Lower lobe of right lung (tissue), 2 donors: ENCODE data around the gene CR1. TPM values are rescaled to one million over a fixed set of nuclear protein-coding genes. Genes with fewer than 3 reads are reported as not detected.
A peak's percentile ranks its signal among the peaks of the same experiment; 100 is the strongest.

Experiments used
- ATAC-seq, 2 donors: fragments of 200-7000 bp; cut with Tn5 transposase; one replicate each; pipeline ENCODE4 v1.9.1; 2020 to 2022; ENCODE audit warnings: mild to moderate bottlenecking in 2 of 2, moderate library complexity in 2 of 2
- DNase-seq: peaks from one replicate; pipeline ENCODE4 v3.0.0-alpha.2; 2020
- H3K27ac ChIP-seq: fragments of 200-600 bp; one replicate; pipeline ENCODE4 v1.8.0; 2022
- H3K27me3 ChIP-seq: fragments of 200-600 bp; one replicate; pipeline ENCODE4 v1.8.0; 2022; ENCODE audit warnings: low read depth
- H3K36me3 ChIP-seq: fragments of 200-600 bp; one replicate; pipeline ENCODE4 v1.8.0; 2022; ENCODE audit warnings: mild to moderate bottlenecking
- H3K4me1 ChIP-seq: fragments of 200-600 bp; one replicate; pipeline ENCODE4 v1.8.0; 2022
- H3K4me3 ChIP-seq: fragments of 200-600 bp; one replicate; pipeline ENCODE4 v1.8.0; 2022; ENCODE audit warnings: mild to moderate bottlenecking
- H3K9me3 ChIP-seq: fragments of 200-600 bp; one replicate; pipeline ENCODE4 v1.8.0; 2022
- intact Hi-C: fragments of 100-400 bp; cut with DNase I; formaldehyde crosslinking; loops from one replicate; pipeline ENCODE4 v1.11.0; 2022
- total RNA-seq: library from RNA; stranded (reverse); fragmentation: NEBNext Ultra II Directional; extraction: Animal tissue kit (Norgen Biotek cat#: 25700); gene quantifications from one replicate; pipeline ENCODE4 v1.2.1, GENCODE V29; 2021
- TF ChIP-seq, protein P1 (sequence below): fragments of 200-600 bp; IDR thresholded peaks from one replicate; pipeline ENCODE4 v1.8.0; 2022; ENCODE audit warnings: antibody characterized with exemption, mild to moderate bottlenecking
- donor health status: DM: no; HTN: yes; CAD: no; lungs with severe emphysema.

CR1 gene
- total RNA-seq, 1 donor from 2014 or later: 21.5 TPM

DNA sequence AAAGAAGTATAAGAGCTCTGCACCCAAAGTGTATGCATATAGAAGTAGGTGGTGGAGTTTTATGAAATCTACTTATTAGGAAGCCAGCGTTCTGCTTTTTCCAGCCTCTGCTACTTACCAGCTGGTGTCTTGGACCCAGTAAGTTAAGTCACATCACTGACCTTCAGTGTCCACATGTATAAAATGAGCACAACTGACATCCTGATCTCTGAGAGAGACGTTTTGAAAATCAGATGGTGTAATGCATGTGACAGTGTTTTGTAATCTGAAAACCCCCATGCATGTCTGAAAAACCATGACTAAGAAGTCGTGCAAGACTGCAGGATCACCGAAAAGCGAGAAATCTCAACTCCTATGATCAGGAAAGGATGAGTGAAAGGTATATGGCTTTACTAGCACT, 2.0 kb downstream of the CR1 start:
- peak in 1 of 2 donors; percentile 31 for ATAC-seq
- TF ChIP-seq, protein P1, sequence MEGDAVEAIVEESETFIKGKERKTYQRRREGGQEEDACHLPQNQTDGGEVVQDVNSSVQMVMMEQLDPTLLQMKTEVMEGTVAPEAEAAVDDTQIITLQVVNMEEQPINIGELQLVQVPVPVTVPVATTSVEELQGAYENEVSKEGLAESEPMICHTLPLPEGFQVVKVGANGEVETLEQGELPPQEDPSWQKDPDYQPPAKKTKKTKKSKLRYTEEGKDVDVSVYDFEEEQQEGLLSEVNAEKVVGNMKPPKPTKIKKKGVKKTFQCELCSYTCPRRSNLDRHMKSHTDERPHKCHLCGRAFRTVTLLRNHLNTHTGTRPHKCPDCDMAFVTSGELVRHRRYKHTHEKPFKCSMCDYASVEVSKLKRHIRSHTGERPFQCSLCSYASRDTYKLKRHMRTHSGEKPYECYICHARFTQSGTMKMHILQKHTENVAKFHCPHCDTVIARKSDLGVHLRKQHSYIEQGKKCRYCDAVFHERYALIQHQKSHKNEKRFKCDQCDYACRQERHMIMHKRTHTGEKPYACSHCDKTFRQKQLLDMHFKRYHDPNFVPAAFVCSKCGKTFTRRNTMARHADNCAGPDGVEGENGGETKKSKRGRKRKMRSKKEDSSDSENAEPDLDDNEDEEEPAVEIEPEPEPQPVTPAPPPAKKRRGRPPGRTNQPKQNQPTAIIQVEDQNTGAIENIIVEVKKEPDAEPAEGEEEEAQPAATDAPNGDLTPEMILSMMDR: no peak
- Histone ChIP-seq H3K4me1 (no peaks in the 10 kb centered on the region), H3K36me3 (no peaks in the 10 kb centered on the region), H3K27ac (no peak overlapping the region), H3K9me3 (no peaks in the 10 kb centered on the region), H3K4me3 (no peak overlapping the region), H3K27me3 (peaks cover 37% of the 10 kb centered on the region)
- intact Hi-C loops: no loop called here
- DNase-seq: no peak

DNA sequence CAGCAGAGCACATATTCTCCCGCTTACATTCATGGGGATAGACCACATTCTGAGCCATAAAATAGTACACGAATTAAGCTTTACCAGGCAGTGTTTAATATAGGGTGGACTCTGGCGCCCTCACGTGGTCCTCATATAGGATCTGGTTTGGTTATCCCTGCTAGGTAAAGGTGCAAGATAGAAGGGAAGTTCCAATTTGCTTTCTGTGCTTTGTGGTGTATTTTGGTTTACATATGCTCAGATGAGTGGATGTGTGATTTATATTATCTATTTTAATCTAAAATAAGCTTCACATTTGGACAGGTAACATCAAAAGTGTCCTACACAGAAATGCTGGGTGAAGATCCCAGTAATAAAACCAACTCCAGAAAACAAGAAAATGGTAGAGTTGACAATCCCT, 3.6 kb downstream of the CR1 start:
- Histone ChIP-seq H3K4me3 (no peak overlapping the region), H3K4me1 (no peaks in the 10 kb centered on the region), H3K27me3 (peaks cover 35% of the 10 kb centered on the region), H3K9me3 (no peaks in the 10 kb centered on the region), H3K36me3 (no peaks in the 10 kb centered on the region), H3K27ac (no peak overlapping the region)
- intact Hi-C loops: no loop called here
- TF ChIP-seq, protein P1: peak; percentile 66
- DNase-seq (peak; percentile 75), ATAC-seq (peak; percentile 76 to 80)

DNA sequence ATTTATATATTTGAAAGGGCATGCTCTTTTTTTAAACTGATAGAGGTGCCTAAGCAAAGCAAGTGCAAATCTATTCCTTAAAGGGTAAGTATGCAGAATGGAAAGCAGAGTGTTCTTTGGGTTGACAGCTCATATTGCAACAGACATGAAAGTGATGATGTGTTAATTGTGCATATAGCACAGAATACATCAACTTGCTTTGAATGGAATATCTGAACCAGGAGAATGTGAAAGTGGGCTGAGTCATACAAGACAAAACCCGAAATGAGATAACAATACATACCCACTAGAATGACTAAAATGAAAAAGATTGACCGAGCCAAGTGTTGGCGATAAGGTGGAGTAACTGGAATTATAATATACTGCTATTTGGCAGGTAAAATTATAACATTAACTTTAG, 4.3 kb downstream of the CR1 start:
- Histone ChIP-seq H3K9me3 (no peaks in the 10 kb centered on the region), H3K27ac (no peak overlapping the region), H3K36me3 (no peaks in the 10 kb centered on the region), H3K4me3 (no peak overlapping the region), H3K27me3 (peaks cover 35% of the 10 kb centered on the region), H3K4me1 (no peaks in the 10 kb centered on the region)
- intact Hi-C loops: no loop called here
- DNase-seq: no peak
- TF ChIP-seq, protein P1: no peak
- no peak for ATAC-seq

DNA sequence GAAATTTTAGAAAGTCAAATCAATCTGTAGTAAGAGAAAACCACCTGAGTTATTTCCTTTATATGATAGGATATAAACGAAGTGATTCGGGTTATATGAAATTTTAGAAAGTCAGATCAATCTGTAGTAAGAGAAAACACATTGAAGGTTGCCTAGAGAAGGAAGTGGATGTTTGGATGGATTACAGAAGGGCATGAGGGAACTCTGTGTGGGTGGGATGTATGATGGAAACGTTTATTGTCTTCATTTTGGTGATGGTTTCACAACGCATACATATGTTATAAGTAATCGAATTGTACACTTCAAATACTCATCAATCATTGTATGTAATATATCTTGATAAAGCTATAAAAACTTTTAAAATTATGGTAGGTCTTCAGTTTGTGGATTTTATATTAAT, 5.1 kb downstream of the CR1 start:
- no peaks in the 10 kb centered on the region for H3K9me3 ChIP-seq
- intact Hi-C loops: no loop called here
- H3K4me3 ChIP-seq: no peak overlapping the region
- H3K27me3 ChIP-seq: peaks cover 31% of the 10 kb centered on the region
- DNase-seq (no peak), ATAC-seq (no peak)
- no peak overlapping the region for H3K27ac ChIP-seq
- no peaks in the 10 kb centered on the region for H3K4me1 ChIP-seq
- no peaks in the 10 kb centered on the region for H3K36me3 ChIP-seq
- TF ChIP-seq, protein P1: no peak

DNA sequence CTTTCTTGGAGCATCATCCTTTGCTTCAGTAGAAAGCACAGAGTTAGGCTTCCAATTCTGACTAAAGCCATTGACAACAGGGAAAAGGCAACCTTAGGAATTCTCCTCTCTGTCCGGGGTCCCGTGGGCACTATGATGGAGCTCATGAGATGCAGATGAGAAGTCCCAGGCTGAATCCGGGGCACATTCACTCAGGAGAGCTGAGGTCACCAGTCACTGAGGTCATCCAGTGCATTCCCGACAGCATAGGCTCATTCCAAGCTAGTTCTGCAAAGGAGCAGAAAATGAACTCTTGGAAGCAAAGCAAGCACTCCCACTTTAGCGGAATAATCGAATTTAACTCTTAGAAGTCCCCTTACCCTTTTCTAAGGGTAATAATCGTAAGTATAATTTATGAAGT, 6.8 kb downstream of the CR1 start:
- H3K4me3 ChIP-seq: no peak overlapping the region
- no peaks in the 10 kb centered on the region for H3K4me1 ChIP-seq
- no peaks in the 10 kb centered on the region for H3K36me3 ChIP-seq
- intact Hi-C loops: no loop called here
- no peak for DNase-seq
- H3K9me3 ChIP-seq: no peaks in the 10 kb centered on the region
- ATAC-seq: no peak
- TF ChIP-seq, protein P1: no peak
- H3K27me3 ChIP-seq: peaks cover 20% of the 10 kb centered on the region
- no peak overlapping the region for H3K27ac ChIP-seq

DNA sequence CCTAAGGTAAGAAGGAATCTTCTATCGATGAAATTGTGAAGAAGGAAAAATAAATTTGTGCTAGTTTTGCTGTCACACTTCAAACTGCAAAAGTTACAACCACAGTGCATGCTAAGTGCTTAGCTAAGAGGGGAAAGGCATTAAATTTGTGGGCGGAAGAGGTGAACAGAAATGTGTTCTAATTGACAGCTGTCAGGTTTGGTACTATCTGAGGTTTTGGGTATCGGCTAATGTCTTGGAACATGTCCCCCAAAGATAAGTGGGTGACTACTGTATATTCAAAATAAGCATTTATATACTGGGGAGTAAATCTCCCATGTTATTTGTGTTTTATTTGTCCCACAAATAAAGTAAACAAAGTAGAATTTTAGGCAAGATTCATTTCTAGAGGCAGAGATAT, 8.0 kb downstream of the CR1 start:
- Histone ChIP-seq H3K4me1 (no peaks in the 10 kb centered on the region), H3K36me3 (no peaks in the 10 kb centered on the region), H3K27me3 (peaks cover 12% of the 10 kb centered on the region), H3K4me3 (no peak overlapping the region), H3K27ac (no peak overlapping the region), H3K9me3 (no peaks in the 10 kb centered on the region)
- DNase-seq (no peak), ATAC-seq (no peak)
- TF ChIP-seq, protein P1: no peak
- intact Hi-C loops: no loop called here
